SK-N-SH (cell line): ENCODE data around the gene GPR180. TPM values are rescaled to one million over a fixed set of nuclear protein-coding genes. Genes with fewer than 3 reads are reported as not detected.

Experiments used
- CTCF ChIA-PET: fragments of 300-600, 350-600 bp; formaldehyde crosslinking; extraction: SDS; loops from one replicate; lab custom pipeline; 2021; lab: Yijun Ruan, JAX
- POLR2A ChIA-PET: fragments of 350-600 bp; sonication (Branson Sonifier 250); formaldehyde crosslinking; extraction: SDS; loops from one replicate; lab custom pipeline; 2020; ENCODE audit warnings: antibody characterized with exemption, inconsistent platforms; lab: Yijun Ruan, JAX
- DNase-seq: peaks from one replicate; pipeline ENCODE4 v3.0.0; 2012
- H2AFZ ChIP-seq: fragments of 200-600 bp; sonication (generic); 2 replicates; pipeline ENCODE4 v1.8.1; 2016; ENCODE audit warnings: antibody characterized with exemption, mild to moderate bottlenecking, low read depth
- H3F3A ChIP-seq: fragments of 200-600 bp; sonication (generic); replicated peaks from 2 replicates; pipeline ENCODE3; 2016; ENCODE audit warnings: antibody characterized with exemption, mild to moderate bottlenecking; ENCODE audit not compliant: insufficient read depth
- H3K27ac ChIP-seq, 2 experiments: fragments of 200-500 bp in 1 of 2; fragments of 200-600 bp in 1 of 2; sonication (Bioruptor generic) in 1 of 2; sonication (generic), shearing (Covaris generic) in 1 of 2; 2 replicates each; pipeline versions ENCODE4 v1.5.1 to v1.6.1; 2014 to 2016; ENCODE audit warnings: low read depth in 2 of 2, inconsistent platforms in 1 of 2, low read length in 1 of 2, mild to moderate bottlenecking in 1 of 2, mixed read lengths in 1 of 2
- H3K27me3 ChIP-seq: fragments of 200-600 bp; sonication (generic), shearing (Covaris generic); 2 replicates; pipeline ENCODE4 v1.6.1; 2016; ENCODE audit warnings: mixed run types; ENCODE audit not compliant: insufficient read depth
- H3K36me3 ChIP-seq, 2 experiments: fragments of 200-500 bp in 1 of 2; fragments of 200-600 bp in 1 of 2; sonication (Bioruptor generic) in 1 of 2; sonication (generic) in 1 of 2; replicated peaks in 1 of 2; 2 replicates each; pipeline versions ENCODE3 to v1.5.1; 2014 to 2016; ENCODE audit warnings: low read length in 1 of 2, mild to moderate bottlenecking in 1 of 2; ENCODE audit not compliant: insufficient read depth in 2 of 2, control insufficient read depth in 1 of 2
- H3K4me1 ChIP-seq, 2 experiments: fragments of 200-500 bp in 1 of 2; fragments of 200-600 bp in 1 of 2; sonication (Bioruptor generic) in 1 of 2; sonication (generic), shearing (Covaris generic) in 1 of 2; 2 replicates each; pipeline versions ENCODE4 v1.5.1 to v1.6.1; 2014 to 2016; ENCODE audit warnings: low read depth in 1 of 2, low read length in 1 of 2, mixed run types in 1 of 2; ENCODE audit not compliant: insufficient read depth in 2 of 2, control insufficient read depth in 1 of 2
- H3K4me2 ChIP-seq: fragments of 200-600 bp; sonication (generic), shearing (Covaris generic); 2 replicates; pipeline ENCODE4 v1.6.1; 2017; ENCODE audit warnings: mixed run types
- H3K4me3 ChIP-seq, 2 experiments: fragments of 200-500 bp in 1 of 2; fragments of 200-600 bp in 1 of 2; sonication (Bioruptor generic) in 1 of 2; sonication (generic), shearing (Covaris generic) in 1 of 2; 2 replicates each; pipeline versions ENCODE4 v1.5.1 to v1.8.1; 2014 to 2016; ENCODE audit warnings: low read depth in 2 of 2, inconsistent platforms in 1 of 2, low read length in 1 of 2, mild to moderate bottlenecking in 1 of 2, mixed read lengths in 1 of 2, moderate library complexity in 1 of 2
- H3K79me2 ChIP-seq: fragments of 200-600 bp; sonication (generic); 2 replicates; pipeline ENCODE4 v1.8.1; 2017; ENCODE audit warnings: mild to moderate bottlenecking; ENCODE audit not compliant: insufficient read depth
- H3K9ac ChIP-seq: fragments of 200-600 bp; sonication (generic); 2 replicates; pipeline ENCODE4 v1.6.1; 2017; ENCODE audit warnings: mixed run types
- H3K9me2 ChIP-seq: fragments of 200-600 bp; sonication (generic); 2 replicates; pipeline ENCODE4 v1.6.1; 2017; ENCODE audit warnings: mixed run types
- H3K9me3 ChIP-seq: fragments of 200-600 bp; sonication (generic); 2 replicates; pipeline ENCODE4 v1.6.1; 2017; ENCODE audit warnings: mixed run types, mild to moderate bottlenecking, moderate library complexity
- H4K20me1 ChIP-seq: fragments of 200-600 bp; sonication (generic); 2 replicates; pipeline ENCODE4 v1.6.1; 2017; ENCODE audit warnings: mild to moderate bottlenecking, mixed run types; ENCODE audit not compliant: insufficient read depth
- CHD2 ChIP-seq: fragments of 150-350 bp; IDR thresholded peaks from 2 replicates; pipeline ENCODE4 v1.6.1; 2018; ENCODE audit warnings: low read length; ENCODE audit not compliant: partially characterized antibody
- EP300 ChIP-seq, 2 experiments: IDR thresholded peaks; 2 replicates each; pipeline versions ENCODE4 v1.4.0 to v1.6.1; 2012; ENCODE audit warnings: borderline replicate concordance in 1 of 2, low read depth in 1 of 2, low read length in 1 of 2
- EZH2phosphoT487 ChIP-seq: fragments of 200-600 bp; sonication (generic); IDR thresholded peaks from 2 replicates; pipeline ENCODE4 v1.6.1; 2017; ENCODE audit warnings: low read depth, mixed run types, mild to moderate bottlenecking, antibody characterized with exemption, moderate library complexity, borderline replicate concordance
- GATA2 ChIP-seq: sonication (generic); formaldehyde crosslinking; IDR thresholded peaks from 2 replicates; pipeline ENCODE4 v1.5.0; 2020; ENCODE audit warnings: mild to moderate bottlenecking, missing genetic modification reagents
- JUND ChIP-seq: IDR thresholded peaks from 2 replicates; pipeline ENCODE4 v1.4.0; 2012
- NFIC ChIP-seq: IDR thresholded peaks from 2 replicates; pipeline ENCODE4 v1.4.0; 2012; ENCODE audit warnings: borderline replicate concordance
- RAD21 ChIP-seq: IDR thresholded peaks from 2 replicates; pipeline ENCODE4 v1.6.1; 2012; ENCODE audit warnings: mild to moderate bottlenecking, low read length
- RCOR1 ChIP-seq: fragments of 150-350 bp; IDR thresholded peaks from 2 replicates; pipeline ENCODE4 v1.6.1; 2017; ENCODE audit warnings: antibody characterized with exemption, low read length
- RFX5 ChIP-seq: IDR thresholded peaks from 2 replicates; pipeline ENCODE4 v1.6.1; 2012; ENCODE audit warnings: mild to moderate bottlenecking, improper control_type of control experiment, low read length
- SMC3 ChIP-seq: IDR thresholded peaks from 2 replicates; pipeline ENCODE4 v1.6.1; 2012; ENCODE audit warnings: low read depth, low read length, improper control_type of control experiment
- TAF1 ChIP-seq: IDR thresholded peaks from 2 replicates; pipeline ENCODE4 v1.6.1; 2012; ENCODE audit warnings: low read depth, mild to moderate bottlenecking, low read length, moderate library complexity, borderline replicate concordance
- TCF12 ChIP-seq: IDR thresholded peaks from 2 replicates; pipeline ENCODE4 v1.4.0; 2012
- TEAD4 ChIP-seq: IDR thresholded peaks from 2 replicates; pipeline ENCODE4 v1.4.0; 2012; ENCODE audit warnings: mild to moderate bottlenecking, borderline replicate concordance; ENCODE audit not compliant: insufficient read depth
- WGBS: methylation state at CpG from one replicate; pipeline ENCODE4 v1.1.6; 2017; ENCODE audit warnings: low lambda C conversion rate; 5-methylcytosine and 5-hydroxymethylcytosine counted together
- polyA plus RNA-seq, 3 experiments: library from polyadenylated mRNA; depleted of rRNA; stranded (reverse); fragments of >200 nt; gene quantifications; 2 replicates each; pipeline ENCODE4 v1.2.3, GENCODE V29; 2012
- TF ChIP-seq, protein P1 (sequence below): IDR thresholded peaks from 2 replicates; pipeline ENCODE4; 2012
- TF ChIP-seq, protein P2 (sequence below): fragments of 150-350 bp; IDR thresholded peaks from 2 replicates; pipeline ENCODE4 v1.6.1; 2016; ENCODE audit warnings: mild to moderate bottlenecking, low read depth, low read length

The GPR180 gene
- polyA plus RNA-seq, 1 of the 3 experiments (the other 2 are of a cell fraction): 1.8 TPM

DNA sequence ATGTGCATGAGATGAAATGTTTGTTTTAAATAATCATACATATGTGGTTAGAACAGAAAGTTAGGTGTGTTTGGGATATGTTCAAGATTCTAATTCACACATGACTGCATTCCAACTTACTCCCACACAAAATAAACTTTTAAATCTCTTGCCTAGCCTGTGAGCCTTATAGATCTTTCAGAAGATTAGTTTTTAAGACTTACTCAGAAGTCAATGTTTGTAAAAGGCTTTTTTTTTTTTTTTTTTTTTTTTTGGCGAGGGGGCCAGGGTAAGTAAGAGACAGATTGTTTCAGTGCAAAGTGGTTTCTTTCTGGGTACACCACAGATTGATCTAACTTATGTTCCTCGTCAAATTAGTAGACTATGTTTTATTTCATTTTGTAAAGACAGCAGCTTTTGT lies 39.1 kb downstream of the GPR180 start:
- POLR2A ChIA-PET: no interaction called here
- WGBS: 77% methylated on average over 2 of the region's 2 CpGs
- H3K9ac ChIP-seq: no peak overlapping the region
- no peaks in the 10 kb centered on the region for H3K79me2 ChIP-seq
- no peaks in the 10 kb centered on the region for H4K20me1 ChIP-seq
- peak overlapping the region in 1 of 2 experiments; percentile 79; a peak in 2 of 4 replicates for H3K27ac ChIP-seq
- no peak for TF ChIP-seq RAD21
- TF ChIP-seq GATA2 (CRISPR knock-in tag): no peak
- TF ChIP-seq EP300 (IDR thresholded peaks at IDR 0.05; ENCODE audit: borderline replicate concordance in 1 of 2, low read depth in 1 of 2, low read length in 1 of 2): no peak
- TF ChIP-seq RCOR1: no peak
- TF ChIP-seq, protein P1, sequence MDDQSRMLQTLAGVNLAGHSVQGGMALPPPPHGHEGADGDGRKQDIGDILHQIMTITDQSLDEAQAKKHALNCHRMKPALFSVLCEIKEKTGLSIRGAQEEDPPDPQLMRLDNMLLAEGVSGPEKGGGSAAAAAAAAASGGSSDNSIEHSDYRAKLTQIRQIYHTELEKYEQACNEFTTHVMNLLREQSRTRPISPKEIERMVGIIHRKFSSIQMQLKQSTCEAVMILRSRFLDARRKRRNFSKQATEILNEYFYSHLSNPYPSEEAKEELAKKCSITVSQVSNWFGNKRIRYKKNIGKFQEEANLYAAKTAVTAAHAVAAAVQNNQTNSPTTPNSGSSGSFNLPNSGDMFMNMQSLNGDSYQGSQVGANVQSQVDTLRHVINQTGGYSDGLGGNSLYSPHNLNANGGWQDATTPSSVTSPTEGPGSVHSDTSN: no peak
- TF ChIP-seq EZH2phosphoT487: no peak
- no peak for TF ChIP-seq TEAD4
- TF ChIP-seq CHD2: no peak
- no peak for TF ChIP-seq TAF1
- no peak for TF ChIP-seq SMC3
- no peak for TF ChIP-seq TCF12
- TF ChIP-seq RFX5: no peak
- TF ChIP-seq, protein P2, sequence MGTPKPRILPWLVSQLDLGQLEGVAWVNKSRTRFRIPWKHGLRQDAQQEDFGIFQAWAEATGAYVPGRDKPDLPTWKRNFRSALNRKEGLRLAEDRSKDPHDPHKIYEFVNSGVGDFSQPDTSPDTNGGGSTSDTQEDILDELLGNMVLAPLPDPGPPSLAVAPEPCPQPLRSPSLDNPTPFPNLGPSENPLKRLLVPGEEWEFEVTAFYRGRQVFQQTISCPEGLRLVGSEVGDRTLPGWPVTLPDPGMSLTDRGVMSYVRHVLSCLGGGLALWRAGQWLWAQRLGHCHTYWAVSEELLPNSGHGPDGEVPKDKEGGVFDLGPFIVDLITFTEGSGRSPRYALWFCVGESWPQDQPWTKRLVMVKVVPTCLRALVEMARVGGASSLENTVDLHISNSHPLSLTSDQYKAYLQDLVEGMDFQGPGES: no peak
- TF ChIP-seq JUND: no peak
- TF ChIP-seq, all 33 proteins: peak for 0
- DNase-seq: no peak
- Histone ChIP-seq H2AFZ (no peak overlapping the region), H3K9me2 (no peaks in the 10 kb centered on the region), H3K4me3 (no peak overlapping the region), H3K36me3 (no peaks in the 10 kb centered on the region), H3K4me2 (no peak overlapping the region), H3K4me1 (peaks cover 0 to 7% of the 10 kb centered on the region in 2 experiments; a peak in 2 of 4 replicates), H3K27me3 (no peaks in the 10 kb centered on the region), H3K9me3 (no peaks in the 10 kb centered on the region), H3F3A (peaks cover 10% of the 10 kb centered on the region)
- CTCF ChIA-PET: interaction anchor here (1.1 kb wide), 1 partner anchor 20 kb away, joined by 3 read pairs; no protein-coding TSS in a partner anchor

DNA sequence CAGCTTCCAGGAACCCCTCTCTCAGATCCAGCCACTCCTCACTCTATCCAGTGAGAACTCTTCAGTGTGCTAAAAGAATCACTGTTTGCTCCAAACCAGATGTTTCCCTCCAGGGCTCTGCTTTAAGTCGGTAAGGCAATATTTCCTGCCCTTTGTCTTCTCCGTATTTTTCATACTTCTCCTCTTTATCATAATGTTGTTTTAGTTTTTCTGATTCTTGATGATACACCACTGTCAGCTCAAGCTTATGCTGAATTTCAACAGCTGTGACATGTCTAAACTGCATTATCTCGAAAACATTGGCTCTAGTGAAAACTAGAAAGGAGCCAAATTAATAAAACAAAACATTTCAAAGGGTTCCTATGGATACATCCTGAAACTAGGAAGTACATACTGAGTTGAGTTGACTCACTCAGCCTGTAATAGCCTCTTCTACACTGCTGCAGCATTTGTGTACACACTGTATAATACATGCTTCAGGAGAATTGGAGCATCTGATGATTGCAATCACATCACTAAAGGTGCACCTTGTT lies 39.8 kb downstream of the GPR180 start:
- Histone ChIP-seq H3K9ac (no peak overlapping the region; the same call in 1 of the 2 replicates), H3K27ac (peak overlapping the region; percentile 48 to 79; a peak in 3 of 4 replicates), H3K9me3 (no peaks in the 10 kb centered on the region), H3K4me1 (peaks cover 0 to 7% of the 10 kb centered on the region in 2 experiments; a peak in 2 of 4 replicates), H2AFZ (peak overlapping the region; percentile 1; the same call in 1 of the 2 replicates), H3K9me2 (no peaks in the 10 kb centered on the region), H3K79me2 (no peaks in the 10 kb centered on the region), H3K4me2 (peak overlapping the region; percentile 39; the same call in 1 of the 2 replicates), H3K4me3 (peak overlapping the region in 1 of 2 experiments; percentile 6; a peak in 1 of 4 replicates), H3F3A (peaks cover 10% of the 10 kb centered on the region), H4K20me1 (no peaks in the 10 kb centered on the region), H3K36me3 (no peaks in the 10 kb centered on the region), H3K27me3 (no peaks in the 10 kb centered on the region)
- CTCF ChIA-PET: interaction anchor here (1.1 to 1.6 kb wide), 2 partner anchors 21 to 24 kb away, joined by 3 to 5 read pairs; no protein-coding TSS in a partner anchor
- no peak for TF ChIP-seq NFIC
- peak; percentile 47; the same call in 1 of the 2 replicates for TF ChIP-seq TCF12
- 2% methylated on average over 3 of the region's 3 CpGs for WGBS
- DNase-seq: peak; percentile 26
- POLR2A ChIA-PET: no interaction called here
